T-helper 17 cell (primary cell): ENCODE results near the gene SMIM36. TPM values are rescaled to one million over a fixed set of nuclear protein-coding genes. Genes with fewer than 3 reads are reported as not detected.

Source experiments
- ATAC-seq: fragments of 150-1000 bp; cut with Tn5 transposase; 2 replicates; pipeline ENCODE4 v1.10.0; 2021; ENCODE audit warnings: mild to moderate bottlenecking, moderate library complexity
- DNase-seq, 3 donors: peaks; one replicate each; pipeline versions ENCODE4 v3.0.0 to v3.0.0-alpha.2; 2020 to 2021
- H3K9me3 ChIP-seq: one replicate; pipeline ENCODE4 v1.7.0; 2013; ENCODE audit warnings: low read length, mild to moderate bottlenecking; ENCODE audit not compliant: control insufficient read depth, poor library complexity, severe bottlenecking
- H3K27ac Mint-ChIP-seq: one replicate; pipeline ENCODE4 v1.8.0; 2022; ENCODE audit warnings: mild to moderate bottlenecking, moderate library complexity, mixed read lengths
- H3K27me3 Mint-ChIP-seq: one replicate; pipeline ENCODE4 v1.8.0; 2022; ENCODE audit warnings: mixed read lengths
- H3K36me3 Mint-ChIP-seq: one replicate; pipeline ENCODE4 v1.8.0; 2022; ENCODE audit warnings: low read depth, mixed read lengths
- H3K4me1 Mint-ChIP-seq: one replicate; pipeline ENCODE4 v1.8.0; 2022; ENCODE audit warnings: mild to moderate bottlenecking, mixed read lengths
- H3K4me3 Mint-ChIP-seq: one replicate; pipeline ENCODE4 v1.8.0; 2022; ENCODE audit warnings: mild to moderate bottlenecking, moderate library complexity, mixed read lengths
- total RNA-seq, 4 donors: library from RNA in 2 of 4; stranded (reverse) in 2 of 4; gene quantifications; one replicate each; pipeline ENCODE4 v1.2.3 and lab custom pipeline; 2022 to 2026

The SMIM36 gene
- total RNA-seq (under 1 TPM in 1 of 2 donors, not detected in 1; 0.10 TPM), total RNA-seq (lab: John Stamatoyannopoulos, UW) (0 reads per million in 2 donors)

DNA sequence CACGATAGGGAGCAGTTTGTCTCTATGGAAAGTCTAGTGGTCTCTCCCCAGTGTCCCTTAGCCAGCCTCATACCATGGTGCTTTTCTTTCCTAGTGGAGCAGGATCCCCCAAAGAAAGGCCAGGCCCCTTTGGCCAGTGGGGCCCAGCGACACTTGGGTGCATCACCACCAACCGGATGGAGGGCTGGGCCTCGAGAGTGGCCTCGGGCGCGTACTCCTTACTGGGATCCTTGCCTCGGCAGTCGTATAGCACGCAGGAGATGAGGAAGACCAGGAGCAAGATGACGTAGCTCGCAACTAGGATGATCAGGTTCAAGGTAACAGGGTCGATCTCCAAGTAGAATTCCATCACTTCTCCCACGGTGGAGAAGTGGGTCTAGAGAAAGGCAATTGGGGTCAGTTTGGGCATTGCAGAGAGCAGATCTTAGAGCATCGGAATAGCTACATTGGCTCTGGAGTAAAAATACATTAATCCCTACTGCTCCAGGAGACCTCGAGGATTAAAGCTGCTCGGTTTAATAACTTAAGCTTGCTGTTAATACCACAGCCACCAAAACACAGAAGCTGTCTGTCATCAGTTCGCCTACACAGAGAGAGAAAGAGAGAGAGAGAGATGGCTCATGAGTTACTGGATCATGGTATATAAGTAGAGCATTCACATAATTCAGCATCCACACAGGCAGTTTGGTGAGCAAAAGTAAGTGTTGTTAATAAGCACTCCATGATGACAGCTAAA lies at the start of gene SMIM36:
Gene SMIM36 (minus strand): TSS at position 467 of the 736 bp plus-strand sequence.
- H3K36me3 Mint-ChIP-seq = no peaks in the 10 kb centered on the region
- peaks cover 26% of the 10 kb centered on the region for H3K27me3 Mint-ChIP-seq
- no peaks in the 10 kb centered on the region for H3K9me3 ChIP-seq
- H3K4me1 Mint-ChIP-seq = peaks cover 13% of the 10 kb centered on the region
- ATAC-seq (no peak), DNase-seq (no peak)
- H3K27ac Mint-ChIP-seq = no peak within 1 kb of the TSS
- no peak within 1 kb of the TSS for H3K4me3 Mint-ChIP-seq

DNA sequence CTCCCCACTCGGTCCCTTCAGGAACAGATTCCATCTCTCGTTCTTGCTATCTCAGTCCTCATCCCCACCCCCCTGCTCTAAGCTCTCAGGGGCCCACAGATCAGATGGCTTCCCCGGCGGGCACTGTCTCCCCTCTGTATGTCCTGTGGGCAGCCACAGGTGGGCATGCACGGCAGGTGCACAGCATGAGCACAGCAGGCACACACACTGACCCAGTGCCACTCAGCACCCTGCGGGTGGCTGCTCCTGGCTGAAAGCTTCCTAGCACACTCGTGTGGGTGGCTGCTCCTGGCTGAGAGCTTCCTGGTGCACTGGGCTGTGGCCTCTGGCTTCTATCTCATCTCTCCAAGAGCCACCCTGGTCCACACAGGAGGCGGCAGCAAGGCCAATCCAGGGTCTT lies 44.5 kb upstream of the SMIM36 start:
- no peaks in the 10 kb centered on the region for H3K9me3 ChIP-seq
- Mint-ChIP-seq H3K4me1 (peaks cover 2% of the 10 kb centered on the region), H3K27me3 (peaks cover 31% of the 10 kb centered on the region), H3K36me3 (peaks cover 2% of the 10 kb centered on the region), H3K27ac (no peak overlapping the region), H3K4me3 (no peak overlapping the region)
- ATAC-seq (no peak), DNase-seq (no peak)

DNA sequence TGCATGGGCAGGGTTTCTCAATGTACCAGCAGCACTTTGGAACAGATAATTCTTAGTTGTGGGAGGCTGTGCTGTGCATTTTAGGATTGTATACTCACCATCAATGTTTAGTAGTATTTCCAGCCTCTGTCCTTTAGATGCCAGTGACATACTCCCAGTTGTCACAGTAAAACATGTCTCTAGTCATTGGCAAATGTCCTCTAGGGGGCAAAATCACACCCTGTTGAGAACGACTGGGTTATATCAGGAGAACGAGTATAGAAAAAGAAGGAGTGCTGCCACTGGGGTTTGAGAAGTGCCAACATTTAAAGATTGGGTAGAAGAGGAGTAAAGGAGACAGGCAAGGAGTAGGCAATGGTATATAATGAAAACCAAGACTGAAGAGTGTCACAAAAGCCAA lies 37.9 kb upstream of the SMIM36 start:
- no peak overlapping the region for H3K4me3 Mint-ChIP-seq
- H3K9me3 ChIP-seq = no peaks in the 10 kb centered on the region
- DNase-seq (no peak), ATAC-seq (no peak)
- peaks cover 42% of the 10 kb centered on the region for H3K27me3 Mint-ChIP-seq
- no peak overlapping the region for H3K27ac Mint-ChIP-seq
- peaks cover 8% of the 10 kb centered on the region for H3K36me3 Mint-ChIP-seq
- peaks cover 6% of the 10 kb centered on the region for H3K4me1 Mint-ChIP-seq

DNA sequence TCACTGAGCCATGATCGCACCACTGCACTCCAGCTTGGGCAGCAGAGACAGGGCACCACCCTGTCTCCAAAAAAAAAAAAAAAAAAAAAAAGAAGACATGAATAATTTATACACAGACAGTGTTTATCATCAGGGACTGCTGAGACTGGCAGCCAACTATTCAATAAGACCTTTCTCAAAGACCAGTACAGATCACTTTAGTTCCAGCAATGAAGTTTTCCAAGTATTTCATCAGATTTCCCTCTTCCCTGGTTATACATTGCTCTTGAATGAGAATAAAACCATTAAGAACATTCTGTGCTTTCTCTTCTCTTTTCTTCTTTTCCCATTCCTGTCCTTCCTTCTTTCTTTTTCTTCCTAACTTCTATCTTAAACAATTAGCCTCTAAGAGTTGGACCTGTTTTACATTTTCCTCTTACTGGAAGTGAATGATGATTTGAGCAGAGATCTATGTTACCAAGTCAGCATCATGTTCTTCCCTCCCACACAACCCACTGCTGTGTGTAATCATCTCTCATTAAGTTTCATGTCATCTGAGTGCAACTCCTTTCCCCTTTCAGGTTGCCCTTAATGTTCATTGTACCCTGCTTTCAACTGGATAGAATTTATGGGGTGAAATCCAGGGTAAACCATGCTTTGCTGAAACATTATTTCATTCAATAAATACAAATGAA lies 35.9 kb upstream of the SMIM36 start:
- peaks cover 4% of the 10 kb centered on the region for H3K4me1 Mint-ChIP-seq
- H3K4me3 Mint-ChIP-seq = no peak overlapping the region
- no peak for DNase-seq
- H3K9me3 ChIP-seq = no peaks in the 10 kb centered on the region
- peaks cover 49% of the 10 kb centered on the region for H3K27me3 Mint-ChIP-seq
- peaks cover 8% of the 10 kb centered on the region for H3K36me3 Mint-ChIP-seq
- no peak for ATAC-seq
- H3K27ac Mint-ChIP-seq = no peak overlapping the region

DNA sequence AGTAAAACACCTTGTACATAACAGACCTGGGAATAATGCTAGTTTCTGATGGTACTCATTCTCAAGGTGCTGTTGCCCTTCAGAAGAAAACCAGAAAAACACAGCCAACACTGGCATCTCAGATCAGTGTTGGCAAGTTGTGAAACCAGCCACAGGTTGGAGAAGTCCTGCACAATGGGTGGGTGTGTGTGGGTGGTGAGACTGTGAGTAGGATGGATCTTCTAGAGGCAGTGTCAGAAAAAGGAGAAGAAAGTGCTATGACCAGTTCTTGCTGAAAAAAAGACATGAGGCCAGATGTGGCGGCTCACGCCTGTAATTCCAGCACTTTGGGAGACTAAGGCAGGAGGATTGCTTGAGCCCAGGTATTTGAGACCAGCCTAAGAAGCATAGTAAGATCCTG lies 35.2 kb upstream of the SMIM36 start:
- no peak for ATAC-seq
- no peak for DNase-seq
- H3K4me1 Mint-ChIP-seq = peaks cover 4% of the 10 kb centered on the region
- H3K27ac Mint-ChIP-seq = no peak overlapping the region
- no peaks in the 10 kb centered on the region for H3K9me3 ChIP-seq
- H3K27me3 Mint-ChIP-seq = peaks cover 49% of the 10 kb centered on the region
- H3K36me3 Mint-ChIP-seq = peaks cover 8% of the 10 kb centered on the region
- no peak overlapping the region for H3K4me3 Mint-ChIP-seq

DNA sequence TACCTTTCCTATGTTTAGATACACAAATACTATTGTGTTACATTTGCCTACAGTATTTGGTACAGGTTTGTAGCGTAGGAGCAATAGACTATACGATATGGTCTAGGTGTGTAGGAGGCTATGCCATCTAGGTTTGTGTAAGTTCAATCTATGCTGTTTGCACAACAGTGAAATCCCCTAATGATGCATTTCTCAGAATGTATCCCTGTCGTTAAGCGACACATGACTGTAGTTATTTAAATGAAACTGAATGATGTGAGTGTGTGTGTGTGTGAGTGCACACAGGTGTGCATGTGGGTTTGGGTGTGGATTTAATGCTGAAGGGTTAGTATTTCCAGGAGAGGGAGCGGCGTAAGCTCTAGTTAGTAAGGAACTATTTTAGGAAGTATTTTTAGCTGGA lies 34.6 kb upstream of the SMIM36 start:
- H3K9me3 ChIP-seq = no peaks in the 10 kb centered on the region
- no peak for ATAC-seq
- DNase-seq = no peak
- Mint-ChIP-seq H3K4me3 (no peak overlapping the region), H3K36me3 (peaks cover 8% of the 10 kb centered on the region), H3K27ac (no peak overlapping the region), H3K27me3 (peaks cover 43% of the 10 kb centered on the region), H3K4me1 (peaks cover 4% of the 10 kb centered on the region)

DNA sequence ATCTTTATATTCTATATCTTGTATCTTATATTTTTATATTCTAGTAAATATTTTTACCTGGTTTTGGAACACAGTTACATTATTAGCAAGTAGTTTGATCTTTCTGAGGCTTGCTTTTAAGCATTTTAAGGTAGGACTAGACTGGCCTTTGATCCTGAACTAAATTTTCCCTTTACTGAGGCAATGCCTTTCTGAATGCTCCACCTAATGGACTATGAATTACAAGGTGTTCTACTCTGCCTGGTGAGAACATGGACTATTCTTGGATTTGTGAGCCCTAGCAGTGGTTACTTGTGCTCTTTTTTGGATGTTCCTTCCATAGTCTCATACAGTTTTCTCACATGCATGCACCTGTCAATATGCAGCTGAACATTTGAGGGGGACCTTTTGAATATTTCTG lies 32.5 kb upstream of the SMIM36 start:
- Mint-ChIP-seq H3K27ac (no peak overlapping the region), H3K4me1 (no peaks in the 10 kb centered on the region)
- ATAC-seq = no peak

DNA sequence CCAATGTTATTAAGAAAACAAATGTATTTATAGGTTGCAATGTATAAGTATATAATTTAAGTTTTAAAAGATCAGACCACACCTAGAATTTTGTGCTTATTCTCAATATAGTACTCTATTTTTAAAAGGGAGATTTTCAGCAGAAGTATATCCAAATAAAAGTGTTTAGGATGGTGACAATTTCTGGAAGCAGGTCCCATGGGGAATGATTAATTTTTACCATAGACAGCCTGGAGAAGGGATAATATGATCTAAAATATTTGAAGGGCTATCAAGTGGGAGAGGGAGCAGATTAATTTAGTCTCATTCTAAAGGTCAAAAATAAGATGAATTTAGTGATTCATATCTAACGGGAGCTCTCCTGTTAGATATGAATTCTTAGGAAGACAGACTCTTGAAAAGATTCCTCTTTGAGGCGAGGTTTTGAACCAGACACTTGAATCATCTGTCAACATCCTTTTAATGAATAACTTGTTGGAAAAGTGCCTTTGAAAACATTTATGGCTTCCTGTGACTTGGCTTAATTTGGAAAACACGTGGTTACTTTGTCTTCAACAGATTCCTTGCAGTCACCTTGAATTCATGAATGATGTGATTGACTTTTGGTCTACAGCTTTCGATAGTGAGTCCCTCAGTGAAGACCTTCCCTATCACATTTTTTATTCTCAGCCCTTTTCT lies 29.3 kb upstream of the SMIM36 start:
- no peaks in the 10 kb centered on the region for H3K9me3 ChIP-seq
- ATAC-seq (no peak), DNase-seq (no peak)
- Mint-ChIP-seq H3K27ac (no peak overlapping the region), H3K36me3 (peaks cover 2% of the 10 kb centered on the region), H3K4me3 (no peak overlapping the region), H3K27me3 (peaks cover 25% of the 10 kb centered on the region), H3K4me1 (no peaks in the 10 kb centered on the region)

More for the DNA sequence above, 32.5 kb upstream of the SMIM36 start:
- H3K36me3 Mint-ChIP-seq = peaks cover 4% of the 10 kb centered on the region
- no peaks in the 10 kb centered on the region for H3K9me3 ChIP-seq
- DNase-seq = no peak
- H3K4me3 Mint-ChIP-seq = no peak overlapping the region
- H3K27me3 Mint-ChIP-seq = peaks cover 39% of the 10 kb centered on the region

DNA sequence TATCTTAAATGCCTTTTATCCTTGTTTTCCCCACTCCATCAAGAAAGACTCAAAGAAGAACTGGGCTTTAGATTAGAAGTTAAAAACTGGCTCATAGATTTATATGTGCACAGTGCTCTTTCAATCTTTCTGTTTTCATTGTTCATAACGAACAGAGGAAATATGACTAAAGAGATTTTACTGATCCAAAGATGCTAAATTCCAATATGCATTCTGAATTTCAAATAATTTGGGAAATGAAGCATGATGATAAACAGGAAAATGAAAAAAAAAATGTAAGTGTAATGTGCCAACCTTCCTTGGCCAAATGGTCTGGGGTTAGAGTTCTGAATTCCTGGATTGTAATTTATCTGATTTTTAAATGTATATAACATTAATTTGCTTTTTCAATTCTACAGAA lies 25.0 kb upstream of the SMIM36 start:
- H3K9me3 ChIP-seq = no peaks in the 10 kb centered on the region
- no peak for DNase-seq
- H3K27me3 Mint-ChIP-seq = peaks cover 14% of the 10 kb centered on the region
- H3K4me3 Mint-ChIP-seq = no peak overlapping the region
- H3K27ac Mint-ChIP-seq = no peak overlapping the region
- no peaks in the 10 kb centered on the region for H3K4me1 Mint-ChIP-seq
- H3K36me3 Mint-ChIP-seq = no peaks in the 10 kb centered on the region
- no peak for ATAC-seq

DNA sequence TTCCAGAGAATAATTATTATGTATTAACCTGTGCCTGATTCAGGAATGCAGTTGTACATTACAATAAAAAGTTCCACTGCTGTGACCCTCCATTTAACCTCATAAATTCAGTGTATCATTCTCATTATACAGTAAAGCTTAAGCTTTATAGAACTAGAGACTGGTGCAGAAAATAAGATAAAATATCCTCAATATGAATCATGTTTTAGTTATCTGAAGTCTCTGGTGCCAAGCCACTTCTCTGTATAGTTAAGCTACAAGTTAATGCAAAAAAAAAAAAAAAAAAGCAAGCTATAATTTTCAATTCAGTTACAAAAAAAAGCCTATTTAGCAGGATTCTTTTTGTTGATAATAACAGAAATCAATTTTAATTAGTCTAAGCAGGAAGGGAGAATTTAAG lies 22.4 kb upstream of the SMIM36 start:
- Mint-ChIP-seq H3K4me1 (no peaks in the 10 kb centered on the region), H3K36me3 (no peaks in the 10 kb centered on the region), H3K27ac (no peak overlapping the region), H3K27me3 (peaks cover 7% of the 10 kb centered on the region), H3K4me3 (no peak overlapping the region)
- ATAC-seq (no peak), DNase-seq (no peak)
- no peaks in the 10 kb centered on the region for H3K9me3 ChIP-seq

DNA sequence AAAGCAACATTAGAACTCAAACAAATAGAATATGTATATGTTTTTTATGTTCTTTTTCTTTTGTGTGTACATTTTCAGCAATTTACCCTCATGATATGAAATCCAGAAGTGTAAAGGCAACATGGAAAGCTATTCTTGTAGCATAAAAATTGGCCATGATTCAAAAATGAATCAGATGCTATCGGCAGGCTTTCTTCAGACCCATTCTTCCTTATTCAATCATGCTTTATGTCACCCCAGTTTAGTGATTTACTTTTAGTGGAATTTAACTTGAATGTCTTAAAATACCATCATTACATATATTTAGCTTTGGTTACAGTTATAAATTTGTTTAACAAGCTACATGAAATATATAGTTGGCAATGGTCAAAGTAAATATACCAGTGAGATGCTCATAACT lies 21.4 kb upstream of the SMIM36 start:
- DNase-seq = no peak
- no peak overlapping the region for H3K27ac Mint-ChIP-seq
- H3K4me1 Mint-ChIP-seq = no peaks in the 10 kb centered on the region
- no peak for ATAC-seq
- no peaks in the 10 kb centered on the region for H3K9me3 ChIP-seq
- peaks cover 4% of the 10 kb centered on the region for H3K27me3 Mint-ChIP-seq
- no peaks in the 10 kb centered on the region for H3K36me3 Mint-ChIP-seq
- H3K4me3 Mint-ChIP-seq = no peak overlapping the region

DNA sequence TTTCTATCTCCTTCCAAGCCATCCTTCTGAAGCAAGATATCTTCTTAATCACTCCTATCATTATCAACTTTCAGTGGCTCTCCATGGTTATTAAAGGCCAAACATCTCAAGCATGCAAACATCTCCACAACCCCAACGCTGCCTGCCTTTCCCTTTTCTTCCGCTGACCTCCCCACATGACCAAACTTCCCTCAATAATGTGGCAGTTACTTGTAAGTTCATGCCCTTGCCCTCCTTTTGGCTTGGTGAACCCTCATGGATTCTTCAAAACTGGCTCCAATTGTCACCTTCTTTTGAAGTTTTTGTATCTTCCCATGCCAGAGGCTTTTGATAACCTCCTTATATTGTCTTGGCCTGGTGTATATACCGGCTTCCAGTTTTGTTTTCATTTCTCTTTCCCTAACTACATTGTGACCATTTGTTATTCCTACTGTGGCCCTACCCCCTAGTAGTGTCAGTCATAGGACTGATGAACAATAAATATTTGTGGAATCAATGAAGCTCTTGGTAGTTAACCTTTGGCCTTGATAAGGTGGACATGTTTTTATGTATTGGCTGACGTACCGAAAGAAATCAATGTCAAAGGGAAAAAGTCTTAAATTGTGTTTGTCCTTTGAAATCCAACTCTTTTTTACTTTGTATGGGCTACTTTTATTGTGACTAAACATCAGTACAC lies 19.9 kb upstream of the SMIM36 start:
- H3K36me3 Mint-ChIP-seq = no peaks in the 10 kb centered on the region
- H3K27me3 Mint-ChIP-seq = peaks cover 9% of the 10 kb centered on the region
- no peaks in the 10 kb centered on the region for H3K4me1 Mint-ChIP-seq
- no peak for DNase-seq
- H3K9me3 ChIP-seq = no peaks in the 10 kb centered on the region
- no peak for ATAC-seq
- no peak overlapping the region for H3K27ac Mint-ChIP-seq
- H3K4me3 Mint-ChIP-seq = no peak overlapping the region

DNA sequence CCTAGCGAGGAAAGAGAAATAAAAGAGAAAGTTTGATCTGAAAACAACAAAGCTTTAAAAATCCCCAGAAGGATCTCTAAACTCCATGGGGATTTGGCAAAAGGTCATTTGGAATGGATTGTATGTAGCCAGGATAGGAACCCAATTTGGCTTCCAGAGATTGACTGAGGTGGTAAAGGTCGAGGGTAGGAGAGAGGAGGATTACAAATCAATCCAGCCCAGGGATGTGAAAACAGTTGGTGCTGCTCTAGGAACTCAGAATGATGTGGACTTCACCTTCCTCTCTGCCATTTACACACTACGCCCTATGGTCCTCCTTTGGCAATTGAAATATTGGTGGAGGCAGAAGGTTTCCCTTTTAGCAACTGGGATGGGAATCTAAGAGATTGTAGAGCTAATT lies 18.8 kb upstream of the SMIM36 start:
- ATAC-seq (no peak), DNase-seq (no peak)
- no peaks in the 10 kb centered on the region for H3K9me3 ChIP-seq
- no peak overlapping the region for H3K27ac Mint-ChIP-seq
- no peak overlapping the region for H3K4me3 Mint-ChIP-seq
- H3K36me3 Mint-ChIP-seq = no peaks in the 10 kb centered on the region
- peaks cover 13% of the 10 kb centered on the region for H3K27me3 Mint-ChIP-seq
- H3K4me1 Mint-ChIP-seq = no peaks in the 10 kb centered on the region
